ENCODE measurements around the gene BRD3.

The BRD3 gene

GRCh38 chr9:134049236-134049635 lies 18.6 kb downstream of the BRD3 start:
- TF ChIP-seq EZH2phosphoT487 (IDR thresholded peaks at IDR 0.05; ENCODE audit: borderline replicate concordance) (no peak), CTCF (conservative IDR thresholded peaks at IDR 0.05; ENCODE audit: low read length) (no peak)
- peaks cover 25% of the 10 kb centered on the region for H4K20me1 ChIP-seq (ENCODE audit: insufficient read depth, low read length, poor library complexity, severe bottlenecking)
- no peaks in the 10 kb centered on the region for H3K27me3 ChIP-seq (ENCODE audit: insufficient read depth, low read length, poor library complexity, severe bottlenecking)
- no peak overlapping the region for H2AFZ ChIP-seq (ENCODE audit: low read length)
- H3K4me1 ChIP-seq (ENCODE audit: insufficient read depth, low read length, poor library complexity, severe bottlenecking), result no peaks in the 10 kb centered on the region
- no peak overlapping the region for H3K4me3 ChIP-seq (ENCODE audit: low read length, poor library complexity, severe bottlenecking)
- no peaks in the 10 kb centered on the region for H3F3A ChIP-seq (ENCODE audit: low read depth)
- H3K9me3 ChIP-seq (ENCODE audit: insufficient read depth, low read depth, low read length), result no peaks in the 10 kb centered on the region
- H3K9ac ChIP-seq (ENCODE audit: low read depth, low read length, poor library complexity, severe bottlenecking), result no peak overlapping the region
- peaks cover 9% of the 10 kb centered on the region; the same call in 1 of the 2 replicates for H3K79me2 ChIP-seq (ENCODE audit: insufficient read depth, low read length)
- H3K9me2 ChIP-seq (replicated peaks; ENCODE audit: low read depth, low read length), result no peaks in the 10 kb centered on the region
- H3K4me2 ChIP-seq (ENCODE audit: low read depth, low read length, poor library complexity, severe bottlenecking), result no peak overlapping the region
- peaks cover 89% of the 10 kb centered on the region; the same call in 1 of the 2 replicates for H3K36me3 ChIP-seq (ENCODE audit: insufficient read depth, low read length)

DNA sequence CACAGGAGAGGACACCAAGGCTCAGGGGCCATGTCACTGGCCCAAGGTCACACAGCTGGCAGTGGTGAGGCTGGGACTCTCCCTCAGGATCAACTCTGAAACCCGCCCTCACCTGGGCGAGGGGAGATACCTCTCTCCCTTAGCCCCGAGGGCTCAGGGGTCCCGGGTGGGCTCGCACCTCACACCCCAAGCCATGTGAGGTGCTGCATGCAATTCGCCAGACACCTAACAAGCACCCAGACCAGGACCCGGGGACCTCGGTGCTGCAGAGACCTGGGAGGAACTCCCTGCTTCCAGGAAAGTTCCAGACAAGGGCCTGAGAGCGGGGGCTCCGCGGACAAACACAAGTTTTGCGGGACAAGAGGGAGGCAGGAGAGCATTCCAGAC lies 19.3 kb downstream of the BRD3 start:
- Histone ChIP-seq H3K4me3 (ENCODE audit: low read length, poor library complexity, severe bottlenecking) (no peak overlapping the region), H3K4me1 (ENCODE audit: insufficient read depth, low read length, poor library complexity, severe bottlenecking) (no peaks in the 10 kb centered on the region), H3K27me3 (ENCODE audit: insufficient read depth, low read length, poor library complexity, severe bottlenecking) (no peaks in the 10 kb centered on the region), H4K20me1 (ENCODE audit: insufficient read depth, low read length, poor library complexity, severe bottlenecking) (peaks cover 19% of the 10 kb centered on the region), H3K9me3 (ENCODE audit: insufficient read depth, low read depth, low read length) (no peaks in the 10 kb centered on the region), H3F3A (ENCODE audit: low read depth) (no peaks in the 10 kb centered on the region), H3K36me3 (ENCODE audit: insufficient read depth, low read length) (peaks cover 96% of the 10 kb centered on the region; the same call in 1 of the 2 replicates), H3K79me2 (ENCODE audit: insufficient read depth, low read length) (peaks cover 2% of the 10 kb centered on the region; the same call in 1 of the 2 replicates), H3K9me2 (replicated peaks; ENCODE audit: low read depth, low read length) (no peaks in the 10 kb centered on the region), H2AFZ (ENCODE audit: low read length) (no peak overlapping the region), H3K9ac (ENCODE audit: low read depth, low read length, poor library complexity, severe bottlenecking) (no peak overlapping the region), H3K4me2 (ENCODE audit: low read depth, low read length, poor library complexity, severe bottlenecking) (no peak overlapping the region)
- TF ChIP-seq EZH2phosphoT487 (IDR thresholded peaks at IDR 0.05; ENCODE audit: borderline replicate concordance) (no peak), CTCF (conservative IDR thresholded peaks at IDR 0.05; ENCODE audit: low read length) (no peak)

GRCh38 chr9:134047868-134048581 lies 19.8 kb downstream of the BRD3 start:
- Histone ChIP-seq H3K9me2 (replicated peaks; ENCODE audit: low read depth, low read length) (no peaks in the 10 kb centered on the region), H2AFZ (ENCODE audit: low read length) (no peak overlapping the region), H3K4me2 (ENCODE audit: low read depth, low read length, poor library complexity, severe bottlenecking) (no peak overlapping the region), H3K79me2 (ENCODE audit: insufficient read depth, low read length) (no peaks in the 10 kb centered on the region), H3K36me3 (ENCODE audit: insufficient read depth, low read length) (peaks cover 95% of the 10 kb centered on the region; the same call in 1 of the 2 replicates), H3K4me3 (ENCODE audit: low read length, poor library complexity, severe bottlenecking) (no peak overlapping the region), H4K20me1 (ENCODE audit: insufficient read depth, low read length, poor library complexity, severe bottlenecking) (peaks cover 15% of the 10 kb centered on the region), H3F3A (ENCODE audit: low read depth) (no peaks in the 10 kb centered on the region), H3K4me1 (ENCODE audit: insufficient read depth, low read length, poor library complexity, severe bottlenecking) (no peaks in the 10 kb centered on the region), H3K9me3 (ENCODE audit: insufficient read depth, low read depth, low read length) (no peaks in the 10 kb centered on the region), H3K9ac (ENCODE audit: low read depth, low read length, poor library complexity, severe bottlenecking) (no peak overlapping the region), H3K27me3 (ENCODE audit: insufficient read depth, low read length, poor library complexity, severe bottlenecking) (no peaks in the 10 kb centered on the region)
- TF ChIP-seq EZH2phosphoT487 (IDR thresholded peaks at IDR 0.05; ENCODE audit: borderline replicate concordance) (no peak), CTCF (conservative IDR thresholded peaks at IDR 0.05; ENCODE audit: low read length) (no peak)
